Fibroblast of the aortic adventitia (primary cell): ENCODE results near the gene MEIOSIN. TPM values are rescaled to one million over a fixed set of nuclear protein-coding genes. Genes with fewer than 3 reads are reported as not detected.
A peak's percentile ranks its signal among the peaks of the same experiment; 100 is the strongest.

Source experiments
- DNase-seq: peaks from one replicate; pipeline ENCODE4 v3.0.0-alpha.2; 2010; ENCODE audit warnings: low read depth
- H3K4me3 ChIP-seq: 2 replicates; pipeline ENCODE4 v1.5.1; 2011; ENCODE audit warnings: low read depth, mild to moderate bottlenecking, control low read depth, low read length, moderate library complexity
- total RNA-seq: library from RNA; depleted of rRNA; stranded (reverse); fragments of >200 nt; gene quantifications from 2 replicates; pipeline ENCODE4 v1.2.3, GENCODE V29; 2012; ENCODE audit warnings: low replicate concordance
- TF ChIP-seq, protein P1 (sequence below): IDR thresholded peaks from 2 replicates; pipeline ENCODE4 v1.5.1; 2011; ENCODE audit warnings: mild to moderate bottlenecking, low read length, control low read depth, inconsistent platforms; ENCODE audit not compliant: insufficient read depth

MEIOSIN gene
- total RNA-seq, 1 donor: not detected

- no peak for DNase-seq
- TF ChIP-seq, protein P1, sequence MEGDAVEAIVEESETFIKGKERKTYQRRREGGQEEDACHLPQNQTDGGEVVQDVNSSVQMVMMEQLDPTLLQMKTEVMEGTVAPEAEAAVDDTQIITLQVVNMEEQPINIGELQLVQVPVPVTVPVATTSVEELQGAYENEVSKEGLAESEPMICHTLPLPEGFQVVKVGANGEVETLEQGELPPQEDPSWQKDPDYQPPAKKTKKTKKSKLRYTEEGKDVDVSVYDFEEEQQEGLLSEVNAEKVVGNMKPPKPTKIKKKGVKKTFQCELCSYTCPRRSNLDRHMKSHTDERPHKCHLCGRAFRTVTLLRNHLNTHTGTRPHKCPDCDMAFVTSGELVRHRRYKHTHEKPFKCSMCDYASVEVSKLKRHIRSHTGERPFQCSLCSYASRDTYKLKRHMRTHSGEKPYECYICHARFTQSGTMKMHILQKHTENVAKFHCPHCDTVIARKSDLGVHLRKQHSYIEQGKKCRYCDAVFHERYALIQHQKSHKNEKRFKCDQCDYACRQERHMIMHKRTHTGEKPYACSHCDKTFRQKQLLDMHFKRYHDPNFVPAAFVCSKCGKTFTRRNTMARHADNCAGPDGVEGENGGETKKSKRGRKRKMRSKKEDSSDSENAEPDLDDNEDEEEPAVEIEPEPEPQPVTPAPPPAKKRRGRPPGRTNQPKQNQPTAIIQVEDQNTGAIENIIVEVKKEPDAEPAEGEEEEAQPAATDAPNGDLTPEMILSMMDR: no peak
- H3K4me3 ChIP-seq: no peak overlapping the region
These were observed 28.5 kb downstream of the MEIOSIN start for GRCh38 chr19:45761714-45762113.

GRCh38 chr19:45762870-45763631 is 29.8 kb downstream of the MEIOSIN start:
- no peak overlapping the region for H3K4me3 ChIP-seq
- TF ChIP-seq, protein P1: no peak
- no peak for DNase-seq

- no peak overlapping the region for H3K4me3 ChIP-seq
- TF ChIP-seq, protein P1: no peak
- DNase-seq: no peak
These were observed 30.6 kb downstream of the MEIOSIN start for GRCh38 chr19:45763691-45764294.

GRCh38 chr19:45764475-45764874 is 31.2 kb downstream of the MEIOSIN start:
- TF ChIP-seq, protein P1: no peak
- DNase-seq: no peak
- no peak overlapping the region for H3K4me3 ChIP-seq

- H3K4me3 ChIP-seq: no peak overlapping the region
- TF ChIP-seq, protein P1: no peak
- DNase-seq: no peak
These were observed 31.9 kb downstream of the MEIOSIN start for GRCh38 chr19:45764945-45765701.

DNA sequence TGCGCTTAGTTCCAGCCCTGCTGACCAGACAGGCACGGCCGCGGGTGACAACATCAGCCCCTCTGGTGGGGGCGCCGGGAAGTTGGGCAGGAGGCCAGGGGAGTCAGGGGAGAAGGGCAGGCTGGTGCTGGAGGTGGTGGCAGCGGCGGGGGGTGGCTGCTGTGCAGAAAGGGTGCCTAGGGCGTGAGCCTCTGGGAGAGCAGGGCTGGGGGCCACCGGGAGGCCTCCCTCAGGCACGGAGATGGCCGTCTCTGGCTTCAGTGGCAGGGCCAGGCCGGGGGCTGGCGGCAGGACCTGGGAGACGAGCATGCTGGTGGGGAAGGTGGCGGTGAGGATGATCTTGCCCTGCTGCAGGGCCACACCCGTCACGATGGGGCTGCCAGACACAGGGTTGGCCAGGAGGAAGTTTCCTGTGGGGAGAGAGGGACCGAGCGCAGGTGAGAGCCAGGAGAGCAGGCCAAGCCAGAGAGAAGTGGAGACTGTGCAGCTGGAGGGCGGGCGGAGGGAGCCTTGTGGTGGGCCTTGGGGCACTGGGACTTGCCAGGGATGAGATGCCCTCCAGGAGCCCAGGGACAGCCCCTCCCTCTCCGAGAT is 32.6 kb downstream of the MEIOSIN start:
- no peak for DNase-seq
- TF ChIP-seq, protein P1: no peak
- peak overlapping the region; percentile 6 for H3K4me3 ChIP-seq
